ENCODE results near the gene ARPC2.
"Not testable (repeated sequence)": the region's sequence is repeated elsewhere in the genome, so short reads cannot be mapped to it uniquely, and the experiment has no call there.

Gene ARPC2

DNA sequence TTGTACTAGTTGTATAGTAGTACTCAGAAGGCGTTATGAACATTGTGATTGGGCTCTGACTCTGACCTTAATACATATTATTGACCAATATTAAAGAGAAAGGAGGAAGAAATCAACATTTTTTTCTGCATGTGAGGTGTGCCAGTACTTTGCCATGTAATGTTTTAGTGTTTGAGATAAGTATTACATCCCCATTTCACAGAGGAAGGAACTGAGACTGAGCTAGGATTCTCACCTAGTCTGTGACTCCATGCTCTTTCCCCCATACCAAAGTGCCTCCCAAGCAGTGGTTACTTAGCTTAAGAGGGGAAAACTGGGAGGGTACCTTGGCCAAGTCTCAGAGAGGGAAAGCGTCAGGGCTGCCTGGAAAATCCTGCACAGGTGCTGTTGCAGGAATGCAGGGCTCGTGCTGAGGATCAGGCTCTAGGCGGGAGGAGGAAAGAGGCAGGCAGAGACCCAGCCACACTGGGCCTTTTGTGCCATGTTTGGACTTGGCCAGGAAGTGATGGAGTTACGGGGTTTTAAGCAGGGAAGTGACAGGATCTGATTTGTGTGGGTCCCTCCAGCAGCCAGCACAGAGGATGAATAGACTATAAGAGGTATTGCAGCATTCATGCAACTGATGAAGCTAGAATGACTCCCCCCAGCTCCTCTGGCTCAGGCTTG, 55.0 kb downstream of the ARPC2 start:
- no peak for DNase-seq

DNA sequence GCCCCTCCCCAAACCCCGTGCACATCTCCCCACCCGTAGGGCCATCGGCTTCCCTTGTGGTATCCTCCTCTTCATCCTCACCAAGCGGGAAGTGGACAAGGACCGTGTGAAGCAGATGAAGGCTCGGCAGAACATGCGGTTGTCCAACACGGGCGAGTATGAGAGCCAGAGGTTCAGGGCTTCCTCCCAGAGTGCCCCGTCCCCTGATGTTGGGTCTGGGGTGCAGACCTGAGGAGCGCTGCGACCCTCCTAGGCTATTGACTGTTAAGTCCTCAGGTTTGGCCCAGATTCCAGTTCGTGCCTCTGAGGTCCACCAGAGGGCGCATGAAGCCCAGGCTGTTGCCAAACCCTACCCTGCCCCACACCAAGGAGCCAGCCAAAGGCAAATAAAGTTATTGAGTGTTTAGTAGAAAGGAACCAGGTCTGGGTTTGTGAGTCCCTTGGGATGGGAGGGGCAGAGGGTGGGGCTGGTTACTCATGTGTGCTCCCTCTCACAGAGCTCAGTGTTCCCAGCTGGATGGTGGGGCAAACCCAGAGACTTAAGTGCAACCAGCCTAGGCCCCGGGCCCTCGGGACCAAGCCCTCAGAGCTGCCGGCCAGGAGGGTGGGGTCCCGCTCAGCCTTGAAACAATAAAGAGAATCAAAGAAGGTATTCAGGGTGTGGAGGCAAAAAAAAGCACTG, 55.7 kb downstream of the ARPC2 start:
- peak; percentile 60 for DNase-seq

DNA sequence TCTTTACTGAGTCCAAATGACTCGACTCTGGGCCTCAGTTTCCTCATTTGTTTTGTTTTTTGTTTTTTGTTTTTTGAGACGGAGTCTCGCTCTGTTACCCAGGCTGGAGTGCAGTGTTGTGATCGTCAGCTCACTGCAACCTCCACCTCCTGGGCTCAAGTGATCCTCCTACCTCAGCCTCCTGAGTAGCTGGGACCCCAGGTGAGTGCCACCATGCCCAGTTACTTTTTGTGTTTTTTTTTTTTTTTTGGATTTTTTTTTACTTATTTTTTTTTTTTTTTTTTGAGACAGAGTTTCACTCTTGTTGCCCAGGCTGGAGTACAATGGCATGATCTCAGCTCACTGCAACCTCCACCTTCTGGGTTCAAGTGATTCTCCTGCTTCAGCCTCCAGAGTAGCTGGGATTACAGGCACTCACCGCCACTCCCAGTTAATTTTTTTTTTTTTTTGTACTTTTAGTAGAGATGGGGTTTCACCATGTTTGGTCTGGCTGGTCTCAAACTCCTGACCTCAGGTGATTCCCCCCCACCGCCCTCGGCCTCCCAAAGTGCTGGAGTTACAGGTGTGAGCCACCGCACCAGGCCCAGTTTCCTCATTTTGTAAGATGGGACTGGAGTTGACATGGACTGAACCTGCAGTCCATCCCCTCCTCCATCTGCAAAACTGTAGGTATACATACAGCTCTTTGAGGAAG, 56.4 kb downstream of the ARPC2 start:
- DNase-seq, result not testable (repeated sequence)

DNA sequence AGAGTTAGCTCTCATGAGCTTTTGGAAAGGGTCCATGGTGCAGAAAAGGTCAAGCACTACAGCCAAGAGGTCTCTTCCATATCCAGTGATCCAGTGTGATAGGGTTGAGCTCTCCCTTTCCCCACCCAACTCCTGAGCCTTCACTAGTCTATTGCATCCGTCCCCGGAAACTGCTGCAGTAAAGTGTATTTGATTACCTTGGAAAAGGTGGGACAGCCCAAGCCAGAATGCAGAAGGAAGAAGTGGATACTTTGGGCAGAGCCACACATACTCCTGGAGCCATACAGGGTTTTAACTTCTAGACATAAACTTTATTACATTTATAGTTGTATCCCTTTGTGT, 56.9 kb downstream of the ARPC2 start:
- DNase-seq, result no peak

DNA sequence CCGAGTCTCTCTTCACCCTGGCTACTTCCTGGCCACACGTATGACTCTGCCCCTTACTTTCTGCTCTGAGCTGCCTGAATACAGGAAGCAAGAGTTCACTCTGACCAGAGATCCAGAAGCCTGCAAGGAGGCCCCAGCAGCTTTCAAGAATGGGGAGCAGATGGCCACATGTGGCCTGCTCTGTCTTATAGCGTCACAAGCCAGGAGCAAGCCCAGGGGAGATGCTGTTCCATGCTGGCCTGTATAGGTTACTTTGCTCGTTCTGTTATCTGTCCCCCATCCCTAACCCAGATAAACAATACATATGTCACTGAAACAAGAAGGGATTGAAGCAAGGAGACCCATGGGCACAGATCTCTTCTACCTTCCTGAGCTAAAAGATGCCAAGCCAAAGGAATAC, 57.6 kb downstream of the ARPC2 start:
- no peak for DNase-seq

DNA sequence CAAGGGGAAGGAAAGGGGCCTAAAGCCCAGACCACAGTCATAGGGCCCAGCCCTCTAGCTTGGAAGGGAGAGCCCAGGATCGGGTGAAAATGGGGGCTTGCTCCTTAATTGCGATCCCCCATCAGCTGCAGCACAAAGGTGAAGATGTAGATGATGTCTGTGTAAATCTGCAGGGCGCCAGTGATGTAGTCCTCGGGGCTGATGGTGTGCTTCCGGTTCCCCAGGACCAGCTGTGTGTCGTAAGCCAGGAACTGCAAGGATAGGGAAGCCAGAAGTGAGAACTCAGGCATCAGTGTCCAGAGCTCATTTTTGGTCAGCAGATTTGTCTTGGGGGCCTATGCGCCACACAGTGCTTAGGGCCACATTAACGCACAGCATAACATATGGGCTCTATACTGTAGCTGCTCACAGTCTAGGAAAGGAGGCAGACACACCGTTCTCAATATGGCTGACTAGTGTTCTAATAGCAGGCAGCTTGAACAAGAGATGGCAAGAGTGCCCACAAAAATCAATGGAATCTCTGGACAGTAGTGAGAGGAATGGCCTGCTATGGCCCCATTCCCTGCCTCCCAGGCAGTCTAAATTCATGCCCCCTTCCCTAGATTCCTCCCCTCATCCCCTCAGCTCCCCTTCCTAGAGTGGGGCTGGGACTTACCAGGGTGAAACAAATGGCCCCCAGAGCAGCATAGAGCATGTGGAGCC, 58.5 kb downstream of the ARPC2 start:
- no peak for DNase-seq

DNA sequence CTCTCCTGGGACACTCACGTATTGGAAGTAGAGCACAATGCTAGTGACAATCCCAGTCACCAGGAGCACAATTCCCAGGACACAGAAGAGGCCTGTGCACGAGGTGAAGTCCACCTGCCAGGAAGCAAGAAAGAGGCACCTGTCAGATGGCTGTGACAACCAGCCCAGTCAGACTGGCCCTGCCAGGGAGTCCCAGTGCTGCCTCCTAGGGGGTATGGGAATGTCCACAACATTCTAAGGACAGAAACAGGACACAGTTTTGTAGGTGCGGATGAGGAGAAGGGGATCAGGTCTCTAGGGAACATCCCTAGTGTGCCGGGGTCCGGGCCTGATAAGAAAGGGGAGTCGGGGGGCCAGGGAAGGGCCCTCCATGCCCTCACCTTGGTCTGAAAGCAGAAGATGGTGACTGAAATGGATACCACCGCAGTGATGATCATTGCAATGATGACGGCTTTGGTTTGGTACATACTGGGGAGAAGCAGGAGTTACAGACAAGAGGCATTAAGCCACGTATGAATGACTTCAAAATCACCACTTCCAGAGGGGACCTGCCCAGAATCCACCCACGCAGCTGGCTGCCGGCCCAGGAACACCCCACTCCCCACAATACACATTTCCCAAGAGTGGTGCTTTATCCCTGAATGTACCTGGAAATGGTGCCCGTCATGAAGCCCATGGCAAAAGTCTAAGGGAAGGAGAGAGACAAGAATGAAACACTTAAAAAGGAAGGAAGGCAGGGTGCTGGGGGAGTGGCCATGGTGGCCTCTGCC, 60.2 kb downstream of the ARPC2 start:
- DNase-seq, result no peak

DNA sequence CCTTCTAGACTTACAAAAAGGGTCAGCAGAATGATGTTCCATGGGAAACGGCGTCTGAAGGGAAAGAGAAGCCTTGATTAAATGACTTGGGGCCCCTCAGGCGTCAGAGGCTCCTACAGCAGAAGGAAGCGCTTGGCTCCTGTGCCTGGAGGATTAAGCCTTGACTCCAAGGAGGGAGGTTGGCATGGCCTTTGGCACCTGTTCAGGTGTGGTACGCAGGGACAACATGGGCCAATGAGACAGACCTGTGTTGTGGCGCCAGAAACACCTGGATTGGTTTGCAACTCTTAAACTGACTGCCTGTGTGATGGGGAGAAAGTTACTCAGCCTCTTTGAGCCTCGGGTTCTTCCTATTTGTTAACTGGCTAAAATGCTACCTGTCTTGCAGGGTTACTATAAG, 60.9 kb downstream of the ARPC2 start:
- DNase-seq, result no peak

DNA sequence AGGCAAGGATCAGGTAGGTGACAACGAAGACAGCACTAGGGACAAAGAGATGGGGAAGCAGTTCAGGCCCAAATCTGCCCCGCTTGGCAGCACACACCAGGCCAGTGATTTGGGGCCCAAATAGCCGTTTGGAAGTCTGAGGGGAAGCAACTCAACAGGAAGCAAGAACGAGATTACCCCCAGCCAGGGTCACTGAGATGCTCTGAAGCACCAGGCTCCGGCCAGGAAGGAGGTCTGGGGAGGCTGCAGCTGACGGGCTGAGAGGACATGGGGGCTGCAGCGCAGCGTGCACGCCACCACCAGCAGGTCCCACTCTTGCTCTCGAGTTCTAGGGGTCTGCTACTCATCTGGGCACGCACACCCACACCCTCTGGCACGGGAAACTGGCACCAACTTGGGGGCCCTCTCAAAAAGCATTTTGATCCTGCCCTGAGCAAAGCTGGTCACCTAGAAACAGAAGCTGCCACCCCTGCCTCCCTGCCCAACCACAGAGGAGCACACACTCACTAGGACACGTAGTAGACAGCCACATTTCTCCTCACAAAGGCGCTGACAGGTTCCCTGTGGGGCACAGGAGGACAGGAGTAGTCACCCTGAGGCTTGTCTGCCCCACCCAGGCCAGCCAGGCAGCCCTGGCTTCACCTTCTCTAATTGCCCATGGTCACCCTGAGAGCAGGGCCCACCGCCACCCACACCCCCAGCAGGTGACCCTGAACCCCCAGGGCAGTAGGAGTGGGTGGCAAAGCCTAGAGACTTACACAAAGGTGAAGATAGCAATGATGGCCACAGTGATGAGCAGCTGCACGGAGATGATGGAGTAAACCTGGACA, 61.8 kb downstream of the ARPC2 start:
- DNase-seq, result no peak

DNA sequence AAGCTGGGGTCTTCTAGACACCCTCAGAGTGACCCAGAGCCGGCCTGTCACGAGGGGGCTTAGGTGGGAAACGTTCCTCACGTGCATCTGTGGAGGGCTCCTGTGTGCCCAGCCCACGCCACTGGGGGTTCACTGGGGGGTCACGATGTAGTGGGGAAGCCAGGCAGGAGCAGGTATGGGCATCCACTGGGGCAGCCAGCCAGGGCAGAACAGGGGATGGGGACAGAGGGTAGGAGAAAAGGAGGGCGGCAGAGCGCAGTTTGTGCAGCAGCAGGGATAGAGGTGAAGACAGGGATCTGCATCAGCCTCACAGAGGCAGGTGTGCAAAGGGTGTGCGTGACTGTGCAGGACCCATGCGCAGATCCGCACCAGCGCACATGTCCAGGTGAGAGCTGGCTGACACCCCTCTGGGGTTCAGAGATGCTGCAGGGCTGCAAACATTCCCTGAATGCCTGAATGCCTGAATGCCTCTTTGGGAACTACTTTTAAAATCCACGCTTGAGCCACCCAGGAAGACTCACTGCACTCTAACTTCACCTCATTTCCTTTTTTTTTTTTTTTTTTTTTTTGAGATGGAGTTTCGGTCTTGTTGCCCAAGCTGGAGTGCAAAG, 63.4 kb downstream of the ARPC2 start:
- no peak for DNase-seq

DNA sequence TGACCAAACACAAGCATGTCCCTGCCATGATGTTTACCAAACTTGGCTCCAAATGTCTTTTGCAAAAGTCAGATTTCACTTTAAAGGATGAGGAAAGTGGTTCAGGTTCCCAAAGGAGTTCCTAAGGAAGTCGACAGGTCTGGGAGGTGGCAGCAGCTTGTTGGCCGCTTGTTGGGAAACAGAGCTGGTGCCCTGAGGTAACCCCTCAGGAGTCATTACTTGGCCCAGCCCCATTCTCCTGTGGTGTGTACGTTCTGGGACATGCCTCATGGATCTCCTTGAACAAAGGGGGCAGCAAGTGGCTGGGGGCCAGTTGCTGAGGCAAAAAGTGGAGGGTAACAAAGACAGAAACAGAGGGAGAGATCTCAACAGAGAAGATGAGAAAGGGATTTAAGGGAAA, 64.5 kb downstream of the ARPC2 start:
- no peak for DNase-seq

DNA sequence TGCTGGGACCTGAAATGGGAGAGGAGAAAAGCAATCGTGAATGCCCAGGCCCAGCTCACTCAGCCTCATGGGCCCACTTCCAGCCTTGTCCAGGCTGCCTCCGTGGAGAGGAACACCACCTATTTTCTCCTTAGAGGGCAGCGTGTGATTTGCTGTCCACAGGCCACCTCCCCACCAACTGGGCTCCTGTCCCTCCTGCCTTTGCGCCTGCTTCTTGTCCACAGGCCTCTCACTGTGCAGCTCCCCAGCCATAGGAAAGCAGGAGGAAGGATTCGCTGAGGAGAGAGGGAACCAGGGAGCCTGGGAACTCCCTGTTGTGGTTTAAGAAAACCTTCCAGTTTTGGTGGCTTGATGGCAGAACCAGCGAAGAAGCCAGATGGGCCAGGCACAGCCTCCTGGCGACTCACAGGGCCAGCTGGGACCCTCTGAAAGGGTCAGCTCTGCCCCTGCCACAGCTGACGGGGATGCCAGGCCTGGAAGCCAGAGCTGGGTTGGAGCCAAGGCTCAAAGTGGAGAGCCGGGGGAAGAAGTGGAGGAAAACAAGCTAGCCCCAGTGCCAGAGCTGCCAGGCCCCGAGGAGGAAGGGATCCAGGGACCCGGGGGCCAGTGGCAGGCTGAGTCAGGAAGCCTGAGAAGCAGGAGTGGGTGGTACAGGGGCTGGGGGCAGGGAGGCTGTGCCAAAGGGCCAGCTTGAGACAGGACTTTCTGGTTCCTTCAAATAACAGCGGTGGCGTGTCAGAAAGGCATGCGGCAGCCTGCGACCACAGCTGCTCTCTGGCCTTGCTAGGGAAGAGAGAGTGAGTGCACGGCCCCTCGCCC, 65.4 kb downstream of the ARPC2 start:
- peak; percentile 21 for DNase-seq

DNA sequence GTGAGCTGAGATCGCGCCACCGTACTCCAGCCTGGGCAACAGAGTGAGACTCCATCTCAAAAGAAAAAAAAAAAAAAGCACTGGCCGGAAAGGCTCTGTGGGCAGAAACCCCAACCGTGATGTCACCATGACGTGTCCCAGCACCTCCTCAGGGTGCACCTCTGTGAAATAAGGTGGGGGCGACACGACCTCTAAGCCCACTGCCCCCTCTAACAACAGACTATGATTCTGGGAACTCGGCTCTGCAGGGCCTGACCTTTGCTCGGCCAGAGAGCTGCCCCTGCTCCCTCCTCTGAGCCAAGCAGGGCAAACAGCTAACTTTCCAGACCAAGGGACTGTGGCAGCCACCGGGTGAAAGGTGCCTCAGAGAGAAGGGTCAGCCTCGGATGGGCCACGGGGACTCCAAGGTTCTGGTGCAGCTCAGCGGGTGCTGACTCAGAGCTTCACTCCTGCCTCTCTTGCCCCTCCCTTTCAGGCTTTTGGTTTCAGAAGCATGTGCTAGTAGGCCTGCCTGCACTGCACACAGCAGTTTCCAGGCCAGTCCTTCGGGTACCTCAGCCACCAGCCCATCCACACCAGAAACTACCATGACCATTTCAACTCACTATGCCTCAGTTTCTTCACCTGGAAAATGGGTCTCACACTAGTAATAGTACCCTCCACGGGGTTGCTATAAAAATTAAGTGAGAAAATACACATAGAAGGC, 67.3 kb downstream of the ARPC2 start:
- no peak for DNase-seq

DNA sequence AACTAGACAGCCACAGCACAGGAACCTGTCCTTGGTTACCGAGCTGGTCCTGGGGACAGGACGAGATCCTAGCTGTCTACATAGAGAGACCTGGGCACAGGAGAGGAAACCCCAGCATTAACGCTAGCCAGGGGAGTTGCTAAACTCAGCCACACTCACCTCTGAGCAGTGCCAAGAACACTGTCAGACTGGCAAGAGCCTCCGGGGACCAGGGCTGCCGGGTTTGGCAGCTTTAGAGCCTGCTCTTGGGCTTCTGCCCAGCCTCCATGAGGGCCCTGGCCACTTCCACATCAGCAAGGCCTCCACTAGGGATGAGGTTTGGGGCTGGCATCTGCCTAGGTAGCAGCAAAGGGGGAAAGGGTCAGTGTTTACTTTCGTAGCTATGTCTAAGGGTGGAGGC, 68.6 kb downstream of the ARPC2 start:
- DNase-seq, result peak; percentile 78

DNA sequence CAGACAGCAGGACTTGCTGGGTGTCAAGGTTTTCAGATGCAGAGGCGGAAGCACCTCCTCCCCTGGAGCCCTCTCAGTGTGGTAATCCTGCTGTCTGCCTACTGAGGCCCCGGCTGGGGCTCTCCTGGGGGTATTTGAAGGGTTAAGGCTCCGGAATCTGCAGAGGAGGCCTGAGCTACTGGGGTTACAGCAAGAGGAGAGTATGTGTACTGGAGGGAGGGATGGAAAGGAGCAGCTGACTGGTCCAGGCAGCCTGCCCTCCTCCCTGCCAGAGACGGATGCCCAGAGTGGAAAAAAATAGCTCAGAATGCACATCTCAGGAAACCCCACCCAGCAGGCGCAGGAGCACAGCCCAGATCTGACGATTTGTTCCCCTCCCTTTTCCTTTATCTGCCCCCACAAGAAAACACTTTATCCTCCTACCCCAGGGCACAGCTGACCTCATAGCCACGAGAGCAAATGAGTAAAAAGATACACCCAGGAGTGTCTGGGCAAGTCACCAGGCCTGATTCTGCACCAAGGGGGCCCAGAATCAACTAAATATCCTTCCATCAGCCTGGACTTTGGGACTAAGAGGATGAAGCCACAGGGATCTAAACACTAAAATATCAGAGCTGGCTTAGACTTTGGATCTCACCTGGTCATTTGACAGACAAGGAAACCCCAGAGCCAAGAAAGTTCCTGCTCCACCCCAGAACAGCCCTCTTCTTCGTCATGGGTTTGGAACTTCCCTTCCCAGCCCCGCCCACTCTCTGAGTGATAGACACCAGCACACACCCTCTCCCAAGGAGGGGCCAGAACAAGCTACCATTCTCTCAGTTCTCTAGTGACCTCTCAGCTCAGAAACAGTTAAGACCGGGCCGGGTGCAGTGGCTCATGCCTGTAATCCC, 69.8 kb downstream of the ARPC2 start:
- DNase-seq, result peak; percentile 23

DNA sequence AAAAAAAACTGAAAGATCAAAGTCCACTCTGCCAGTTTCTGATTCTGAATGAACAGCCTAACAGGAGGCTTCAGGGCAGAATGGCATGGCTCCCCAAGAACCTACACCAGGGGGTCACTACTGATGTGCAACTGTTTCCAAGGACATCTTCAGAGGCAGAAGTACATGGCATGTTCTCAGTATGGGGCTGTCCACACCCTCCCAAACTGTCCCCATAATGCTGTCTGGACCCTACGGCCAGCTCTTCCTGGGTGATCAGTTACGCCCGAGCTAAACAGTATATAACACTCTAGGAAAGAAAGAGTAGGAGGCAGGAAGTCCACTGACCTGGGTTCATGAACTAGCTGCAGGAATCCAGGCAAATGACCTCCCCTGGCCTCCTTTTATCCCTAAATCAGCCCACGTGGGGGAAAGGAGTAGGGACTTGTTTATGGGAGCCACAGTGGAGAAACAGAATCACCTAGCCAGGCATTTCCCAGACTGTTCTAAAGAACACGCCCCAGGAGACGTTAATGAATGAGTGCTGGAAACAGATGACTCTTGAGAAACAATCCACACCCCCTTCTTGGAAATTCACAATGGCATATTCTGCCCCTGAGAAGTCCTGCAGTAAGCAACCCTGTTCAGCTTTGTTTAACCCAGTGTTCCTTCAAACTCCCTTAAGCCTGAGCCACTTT, 72.8 kb downstream of the ARPC2 start:
- no peak for DNase-seq

DNA sequence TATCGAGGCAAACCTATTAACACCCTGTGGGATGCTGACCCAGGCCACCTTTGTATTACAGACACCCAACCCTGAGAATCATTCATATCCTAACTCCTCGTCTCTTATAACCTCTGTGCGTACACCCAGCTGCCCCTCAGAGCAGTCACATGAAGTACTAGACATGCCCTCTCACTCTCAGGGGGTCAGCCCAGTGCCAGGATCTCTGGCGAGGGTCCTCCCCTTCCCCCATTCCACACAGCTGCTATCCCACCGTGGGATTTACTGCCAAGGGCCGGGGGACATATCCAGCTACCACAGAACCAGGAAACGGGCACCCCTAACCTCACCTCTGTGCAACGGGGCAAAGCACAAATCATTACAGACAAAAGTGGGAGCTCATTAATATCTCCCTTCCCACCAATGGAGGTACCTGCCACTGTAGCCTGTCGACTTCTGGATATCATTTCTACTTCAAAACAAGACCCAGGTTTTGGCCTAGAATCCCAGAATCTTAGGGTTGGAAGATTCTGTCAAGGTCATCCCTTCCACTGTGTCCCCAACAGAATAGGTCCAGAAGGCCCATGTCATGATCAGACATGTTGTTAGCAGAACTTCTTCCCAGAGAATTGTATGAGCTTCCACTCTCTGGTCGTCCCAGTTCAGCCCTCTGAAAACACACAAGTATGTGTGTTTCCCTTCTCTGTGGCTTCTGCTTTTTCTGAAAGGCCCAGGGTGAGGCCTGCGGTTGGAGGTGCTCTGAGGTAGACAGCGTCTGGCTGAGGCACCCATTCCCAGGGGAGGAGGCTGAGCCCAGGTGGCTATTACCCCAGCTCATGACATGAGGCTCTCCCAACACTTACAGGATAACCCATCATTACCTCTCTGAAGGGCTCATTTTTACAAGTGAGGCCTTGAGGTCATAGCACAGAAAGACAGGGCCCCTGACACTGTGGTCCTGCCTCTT, 73.6 kb downstream of the ARPC2 start:
- no peak for DNase-seq
